ENCODE results near the gene CSRNP2.

GRCh38 chr12:51087818-51088217, 4.4 kb upstream of the CSRNP2 start:
- TF ChIP-seq CTCF (conservative IDR thresholded peaks at IDR 0.05; ENCODE audit: low read depth in 2 of 2) (no peak), EZH2 (IDR thresholded peaks at IDR 0.05; ENCODE audit: low read depth, unreplicated experiment) (no peak), POLR2AphosphoS5 (IDR thresholded peaks at IDR 0.05; ENCODE audit: low read depth) (no peak)
